ENCODE measurements around the gene IL20RB.
"Not testable (repeated sequence)": the region's sequence is repeated elsewhere in the genome, so short reads cannot be mapped to it uniquely, and the experiment has no call there.

The IL20RB gene

GRCh38 chr3:136942803-136943202, 15.0 kb upstream of the IL20RB start:
- FAIRE-seq = peak; percentile 14

DNA sequence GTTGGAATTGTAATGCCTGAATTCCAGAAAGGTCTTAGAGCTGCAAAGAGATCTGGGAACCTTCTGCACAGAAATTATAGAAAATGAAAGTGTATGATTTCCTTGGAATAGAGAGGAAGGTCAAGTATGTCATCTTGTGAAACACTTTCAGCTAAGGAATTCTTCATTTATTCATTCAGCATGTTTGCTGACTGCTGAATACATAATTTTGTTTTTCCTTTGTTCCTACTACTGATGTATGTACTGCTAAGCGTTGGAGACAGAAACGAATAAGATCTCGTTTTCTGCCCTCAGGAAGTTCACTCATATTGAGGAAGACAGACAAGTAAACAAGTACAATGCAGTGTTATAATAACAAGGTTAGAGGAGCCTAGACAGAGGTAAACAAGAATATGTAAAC, 14.3 kb upstream of the IL20RB start:
- DNase-seq (ENCODE audit: insufficient read length, low spot score) = no peak
- no peak for FAIRE-seq

More at GRCh38 chr3:136942803-136943202, 15.0 kb upstream of the IL20RB start:
- no peak for DNase-seq (ENCODE audit: insufficient read length, low spot score)

DNA sequence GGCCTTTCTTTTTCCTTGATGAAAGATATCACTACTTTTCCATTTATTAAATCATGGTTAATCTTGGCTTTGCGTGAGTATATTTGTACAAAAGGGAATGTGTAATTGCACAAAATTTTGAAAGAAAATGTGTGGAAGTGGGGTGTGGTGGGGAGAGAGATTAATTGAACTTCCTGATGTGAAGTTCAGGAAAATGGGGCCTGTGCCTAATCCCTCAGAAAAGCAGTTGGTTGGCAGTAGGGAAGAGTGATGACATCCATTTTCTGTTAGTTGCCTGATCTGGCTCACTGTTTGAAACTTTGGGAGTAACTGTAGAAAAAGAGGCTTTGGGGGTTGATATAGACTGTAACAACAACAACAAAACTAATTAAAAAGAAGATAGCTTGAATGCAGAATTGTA, 10.8 kb upstream of the IL20RB start:
- no peak for FAIRE-seq
- no peak for DNase-seq (ENCODE audit: insufficient read length, low spot score)

- DNase-seq (ENCODE audit: insufficient read length, low spot score) (no peak), FAIRE-seq (no peak)
Measured at GRCh38 chr3:136947477-136947876, 10.3 kb upstream of the IL20RB start.

DNA sequence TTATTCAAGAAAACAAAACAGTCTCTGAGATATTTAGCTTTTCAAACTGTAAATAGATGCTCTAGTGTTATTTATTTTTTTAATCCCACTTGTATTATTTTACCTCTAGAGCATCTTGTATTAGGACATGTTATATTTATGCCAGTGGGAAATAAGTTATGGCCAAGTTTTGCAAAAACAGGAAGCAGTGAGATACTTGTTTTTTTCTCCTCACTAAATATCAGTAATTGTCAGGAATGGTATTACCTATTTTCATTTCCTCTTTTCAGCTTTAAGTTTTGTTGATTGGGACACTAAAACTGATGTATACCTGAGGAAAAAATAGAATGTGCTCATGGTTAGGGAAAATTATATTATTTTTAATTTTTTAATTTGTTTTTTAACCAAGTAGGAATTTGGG, 8.6 kb upstream of the IL20RB start:
- no peak for FAIRE-seq
- no peak for DNase-seq (ENCODE audit: insufficient read length, low spot score)

DNA sequence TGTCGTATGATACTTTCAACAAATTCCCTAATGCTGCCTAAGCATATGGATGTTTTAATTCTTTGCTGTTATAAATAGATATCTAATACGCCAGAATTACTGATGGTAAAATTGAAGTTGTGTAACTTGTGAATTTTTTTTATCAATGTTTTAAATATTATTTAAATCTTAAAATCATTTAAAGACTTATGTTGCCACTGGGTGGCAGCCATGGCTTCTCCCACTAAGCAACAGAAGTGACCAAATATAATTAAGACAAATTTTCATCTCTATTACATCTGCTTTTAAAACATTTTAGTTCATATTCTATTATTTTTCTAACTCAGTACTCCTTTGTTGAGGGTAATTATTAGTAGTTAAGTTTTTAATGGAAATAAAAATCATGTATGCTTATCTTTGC, 8.1 kb upstream of the IL20RB start:
- FAIRE-seq = peak; percentile 31
- DNase-seq (ENCODE audit: insufficient read length, low spot score) = no peak

- no peak for FAIRE-seq
- DNase-seq (ENCODE audit: insufficient read length, low spot score) = no peak
Measured at GRCh38 chr3:136950623-136951022, 7.2 kb upstream of the IL20RB start.

- peak; percentile 47 for FAIRE-seq
- no peak for DNase-seq (ENCODE audit: insufficient read length, low spot score)
Measured at GRCh38 chr3:136952292-136952691, 5.5 kb upstream of the IL20RB start.

DNA sequence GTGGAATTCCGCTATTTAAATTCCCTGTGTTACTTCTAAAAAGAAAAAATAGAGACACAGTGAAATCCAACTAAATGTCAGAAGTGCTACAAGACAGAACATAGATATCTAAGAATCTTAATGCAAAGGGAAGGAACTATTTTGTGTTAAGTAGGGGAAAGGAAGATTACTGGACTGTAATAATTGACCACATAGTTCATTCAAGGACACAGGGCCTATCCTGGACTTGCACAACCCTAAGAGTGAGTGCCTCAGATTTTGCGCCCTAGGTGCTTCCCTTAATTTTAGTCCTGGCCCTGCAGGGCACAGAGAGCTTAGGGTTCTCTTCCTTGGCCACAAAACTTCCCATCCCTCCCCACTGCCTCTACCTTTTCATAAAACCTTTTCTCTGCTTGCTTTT, 3.5 kb upstream of the IL20RB start:
- DNase-seq (ENCODE audit: insufficient read length, low spot score) (no peak), FAIRE-seq (no peak)

DNA sequence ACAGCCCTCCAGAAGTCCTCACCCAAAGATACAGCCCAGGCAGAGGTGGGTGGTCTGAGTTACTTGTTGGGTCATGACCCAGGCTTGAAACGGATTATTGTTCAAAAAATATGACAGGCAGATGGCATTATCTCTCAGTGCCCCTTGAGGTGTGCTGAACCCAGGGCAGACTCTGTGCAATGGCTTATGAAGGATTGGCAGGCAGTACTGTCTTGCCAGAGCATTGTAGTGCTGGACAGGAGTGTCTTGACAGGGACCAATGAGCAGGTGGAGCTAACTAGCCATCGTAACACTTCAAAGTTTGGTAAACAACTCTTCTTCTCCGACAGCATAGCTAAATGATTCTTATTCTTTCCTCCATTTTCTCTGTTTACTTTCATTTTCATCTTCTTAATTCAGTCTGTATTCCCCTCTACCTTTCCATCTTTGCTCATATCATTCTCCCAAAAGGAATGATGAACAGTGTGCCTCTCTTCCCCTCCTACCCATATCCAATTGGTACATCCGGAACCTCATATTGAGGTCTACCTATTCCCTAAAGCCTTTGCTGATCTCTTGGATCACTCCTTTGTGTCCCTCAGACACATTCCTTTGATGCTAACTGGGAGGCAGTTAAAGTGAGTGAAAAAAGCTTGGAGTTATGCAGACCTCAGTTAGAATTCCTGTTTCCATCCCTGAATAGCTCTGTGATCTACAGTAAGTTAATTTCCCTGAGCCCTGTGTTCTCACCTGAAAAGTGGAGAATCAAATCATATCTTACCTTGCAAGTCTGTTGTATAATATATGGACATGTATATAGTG, 2.6 kb upstream of the IL20RB start:
- no peak for FAIRE-seq
- DNase-seq (ENCODE audit: insufficient read length, low spot score) = no peak

DNA sequence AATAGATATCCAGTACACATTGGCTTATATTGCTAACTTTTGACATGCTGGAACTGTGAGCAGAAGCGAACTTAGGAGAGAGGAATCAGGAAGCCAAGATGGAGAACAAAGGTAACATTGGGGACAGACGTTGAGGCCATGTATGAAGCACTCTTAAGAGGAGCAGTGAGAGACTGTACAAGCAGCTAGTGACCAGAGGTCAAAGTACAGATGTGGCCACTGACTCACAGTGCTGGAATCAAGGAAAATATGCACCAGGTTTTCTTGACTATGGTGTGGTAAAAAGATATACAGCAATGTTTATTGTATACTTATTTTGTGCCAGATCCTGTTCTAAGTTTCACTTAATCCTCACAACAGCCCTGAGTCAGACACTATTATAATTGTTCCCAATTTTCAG, 2.0 kb upstream of the IL20RB start:
- DNase-seq (ENCODE audit: insufficient read length, low spot score) = no peak

GRCh38 chr3:136956971-136957370, 812 bp upstream of the IL20RB start:
- no peak for DNase-seq (ENCODE audit: insufficient read length, low spot score)
- peak; percentile 4 for FAIRE-seq

More for the DNA sequence above, 2.0 kb upstream of the IL20RB start:
- peak; percentile 48 for FAIRE-seq

GRCh38 chr3:136958939-136959338, 1.2 kb downstream of the IL20RB start:
- FAIRE-seq (no peak), DNase-seq (ENCODE audit: insufficient read length, low spot score) (no peak)

- no peak for DNase-seq (ENCODE audit: insufficient read length, low spot score)
Measured at GRCh38 chr3:136959599-136959998, 1.8 kb downstream of the IL20RB start.

GRCh38 chr3:136960838-136961836, 3.4 kb downstream of the IL20RB start:
- DNase-seq (ENCODE audit: insufficient read length, low spot score) = no peak
- FAIRE-seq = no peak

More at GRCh38 chr3:136959599-136959998, 1.8 kb downstream of the IL20RB start:
- no peak for FAIRE-seq

DNA sequence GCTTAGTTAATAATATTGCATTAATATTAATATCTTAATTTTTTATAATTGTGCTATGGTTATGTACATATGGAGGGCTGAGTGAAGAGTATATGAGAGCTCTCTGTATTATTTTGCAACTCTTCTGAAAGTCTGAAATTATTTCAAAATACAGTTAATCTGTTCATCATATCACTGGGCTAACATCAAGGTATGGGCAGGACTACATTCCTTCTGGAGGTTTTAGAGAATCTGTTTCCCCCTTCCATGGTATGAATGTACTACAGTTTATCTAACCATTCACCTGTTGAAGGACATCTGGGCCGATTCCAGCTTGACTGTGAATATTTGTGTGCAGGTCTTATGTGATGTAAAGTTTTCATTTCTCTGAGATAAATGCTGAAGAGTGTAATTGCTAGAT, 5.1 kb downstream of the IL20RB start:
- FAIRE-seq = no peak
- no peak for DNase-seq (ENCODE audit: insufficient read length, low spot score)

GRCh38 chr3:136969539-136969938, 11.8 kb downstream of the IL20RB start:
- DNase-seq (ENCODE audit: insufficient read length, low spot score); FAIRE-seq: not testable (repeated sequence)

- no peak for FAIRE-seq
Measured at GRCh38 chr3:136973352-136973751, 15.6 kb downstream of the IL20RB start.

DNA sequence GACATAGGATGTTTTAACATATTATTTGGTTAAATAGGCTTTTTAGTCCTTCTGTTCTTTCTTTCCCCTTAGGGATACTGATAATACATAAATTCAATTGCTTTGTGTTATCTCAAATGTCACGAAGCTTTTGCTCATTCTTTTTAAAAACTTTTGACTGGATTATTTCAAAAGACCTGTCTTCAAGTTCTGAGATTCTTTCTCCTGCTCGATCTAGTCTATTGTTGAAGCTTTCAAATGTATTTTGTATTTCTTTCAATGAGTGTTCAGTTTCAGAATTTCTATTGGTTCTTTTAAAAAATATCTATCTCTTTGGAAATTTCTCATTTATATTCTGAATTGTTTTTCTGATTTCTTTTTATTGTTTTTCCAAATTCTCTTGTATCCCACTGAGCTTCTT, 16.9 kb downstream of the IL20RB start:
- no peak for DNase-seq (ENCODE audit: insufficient read length, low spot score)
- no peak for FAIRE-seq

More at GRCh38 chr3:136973352-136973751, 15.6 kb downstream of the IL20RB start:
- DNase-seq (ENCODE audit: insufficient read length, low spot score) = no peak

GRCh38 chr3:136979204-136979603, 21.4 kb downstream of the IL20RB start:
- FAIRE-seq (no peak), DNase-seq (ENCODE audit: insufficient read length, low spot score) (no peak)

- DNase-seq (ENCODE audit: insufficient read length, low spot score) = no peak
- FAIRE-seq = no peak
Measured at GRCh38 chr3:136979684-136980083, 21.9 kb downstream of the IL20RB start.

Data from GM19239 (cell line).